Measurements from ENCODE around the gene ZNF22. TPM values are rescaled to one million over a fixed set of nuclear protein-coding genes. Genes with fewer than 3 reads are reported as not detected.

Gene ZNF22
- total and polyA plus RNA-seq, 2 of the 8 experiments (the other 6 are each of a cell fraction or from before 2014, with no cell fraction given) = 18.2 to 45.2 TPM

DNA sequence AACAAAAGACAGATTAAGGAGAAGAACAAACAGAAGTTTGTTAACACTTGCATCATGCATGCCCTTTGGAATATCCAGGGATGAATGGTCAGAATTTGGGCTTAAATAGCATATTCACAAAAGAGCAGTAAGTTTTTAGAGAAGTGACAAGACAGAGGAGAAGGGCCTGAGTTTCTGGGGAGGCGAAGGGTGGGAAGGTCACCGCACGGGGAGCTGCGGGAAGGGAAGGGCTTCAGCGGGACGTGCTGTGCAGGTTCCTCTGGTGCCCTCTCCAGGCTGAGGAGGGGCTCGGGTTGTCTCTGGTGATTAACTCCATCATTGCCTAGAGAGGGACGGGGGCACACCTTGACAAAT lies 10.4 kb upstream of the ZNF22 start:
- POLR2A ChIA-PET (ENCODE audit: partially characterized antibody) = interaction anchor here (0.8 to 2.9 kb wide), 8 partner anchors 10 to 57 kb away, joined by 3 to 11 read pairs (median 4); partner anchors contain the start of genes DEPP1, RASSF4 and ZNF22

More for the DNA sequence above, 10.4 kb upstream of the ZNF22 start:
- Histone ChIP-seq H2AFZ (ENCODE audit: low read length) (no peak overlapping the region), H3K14ac (ENCODE audit: insufficient read length) (no peak overlapping the region), H2BK5ac (ENCODE audit: low read depth, low read length) (0 out of 2 replicates have a peak overlapping the region, but pooled peaks have one; percentile 35), H3K27ac (ENCODE audit: low read depth, low read length) (no peak overlapping the region; the same call in 1 of the 2 replicates), H2BK12ac (ENCODE audit: low read depth, low read length) (no peak overlapping the region), H4K91ac (replicated peaks; ENCODE audit: insufficient read length, low read length) (no peak overlapping the region), H4K5ac (ENCODE audit: insufficient read length, low read depth, low read length) (no peak overlapping the region), H2BK20ac (ENCODE audit: low read length) (no peak overlapping the region), H3K56ac (replicated peaks; ENCODE audit: insufficient read length, low read depth, low read length) (no peak overlapping the region), H3K36me3 (ENCODE audit: control insufficient read depth in 2 of 4, insufficient read depth in 4 of 4, low read length in 3 of 4) (peaks cover 0 to 3% (median 1%) of the 10 kb centered on the region in 4 experiments; a peak in 1 of 8 replicates), H3K9ac (replicated peaks in 1 of 4; ENCODE audit: extremely low read depth in 1 of 4, low read depth in 3 of 4, low read length in 3 of 4) (no peak overlapping the region), H3K4ac (replicated peaks; ENCODE audit: insufficient read length, low read depth, low read length) (no peak overlapping the region), H3K79me2 (ENCODE audit: control insufficient read depth in 1 of 2, insufficient read depth in 2 of 2, low read length in 2 of 2) (no peaks in the 10 kb centered on the region), H3K18ac (ENCODE audit: extremely low read depth, low read length) (no peak overlapping the region; the same call in 1 of the 2 replicates), H3K4me2 (ENCODE audit: insufficient read depth in 1 of 2, low read depth in 2 of 2, low read length in 2 of 2) (peak overlapping the region; percentile 31 to 42; a peak in 3 of 4 replicates), H3K23me2 (ENCODE audit: low read depth, low read length) (no peaks in the 10 kb centered on the region), H4K8ac (ENCODE audit: extremely low read depth, insufficient read depth, low read length) (no peak overlapping the region), H3K9me3 (ENCODE audit: insufficient read depth in 2 of 2, low read depth in 1 of 2, low read length in 1 of 2) (no peaks in the 10 kb centered on the region), H3K23ac (ENCODE audit: insufficient read length) (no peak overlapping the region), H2BK15ac (ENCODE audit: low read length) (no peak overlapping the region), H2BK120ac (replicated peaks; ENCODE audit: low read depth, low read length) (no peak overlapping the region), H4K20me1 (replicated peaks in 1 of 2; ENCODE audit: control insufficient read depth in 1 of 2, insufficient read depth in 2 of 2, low read length in 2 of 2) (no peaks in the 10 kb centered on the region), H3K79me1 (ENCODE audit: low read depth, low read length) (no peaks in the 10 kb centered on the region), H3K4me1 (replicated peaks in 1 of 4; ENCODE audit: control insufficient read depth in 3 of 4, insufficient read depth in 4 of 4, low read length in 3 of 4) (peaks cover 9 to 43% (median 26%) of the 10 kb centered on the region in 4 experiments; a peak in 6 of 7 replicates), H3K4me3 (ENCODE audit: extremely low read depth in 1 of 4, insufficient read depth in 2 of 4, low read depth in 3 of 4, low read length in 4 of 4) (peak overlapping the region in 2 of 4 experiments; percentile 14 to 16; a peak in 2 of 8 replicates), H3K27me3 (replicated peaks in 1 of 4; ENCODE audit: control insufficient read depth in 3 of 4, extremely low read depth in 1 of 4, insufficient read depth in 3 of 4, low read length in 3 of 4) (peaks cover 0 to 3% (median 1%) of the 10 kb centered on the region in 4 experiments; a peak in 4 of 7 replicates), H2AK5ac (ENCODE audit: low read depth, low read length) (no peak overlapping the region)
- 7% methylated on average over 8 of the region's 8 CpGs; no CpG with 5 or more reads in 1 of the 2 experiments for WGBS, 2 experiments (ENCODE audit: extremely low coverage in 1 of 2, insufficient coverage in 1 of 2, insufficient read length in 1 of 2, insufficient replicate concordance in 2 of 2, low coverage in 1 of 2, low lambda C conversion rate in 2 of 2, missing lambda C conversion rate in 1 of 2)
- DNase-seq (ENCODE audit: low read depth in 1 of 2, low spot score in 2 of 2) (peak; percentile 64 to 69), FAIRE-seq (no peak)
- CTCF ChIA-PET (ENCODE audit: partially characterized antibody) = interaction anchor here (0.9 to 12.1 kb wide), 13 partner anchors 10 to 109 kb away, joined by 3 to 117 read pairs (median 4); partner anchors contain the start of genes DEPP1 and ZNF22
